OCI-LY7 (cell line): ENCODE data around the gene LDLRAD4.

ENCODE experiments used
- EZH2phosphoT487 ChIP-seq: fragments of 200-600 bp; sonication (generic); IDR thresholded peaks from 2 replicates; pipeline ENCODE4 v1.6.1; 2018; ENCODE audit warnings: low read depth, borderline replicate concordance, mild to moderate bottlenecking, mixed run types, antibody characterized with exemption, low read length, moderate library complexity, mixed read lengths
- TF ChIP-seq, protein P1 (sequence below): fragments of 200-600 bp; sonication (generic); conservative IDR thresholded peaks from 2 replicates; pipeline ENCODE4 v1.5.1; 2014; ENCODE audit warnings: mild to moderate bottlenecking, antibody characterized with exemption, low read length, moderate library complexity, mixed read lengths

DNA sequence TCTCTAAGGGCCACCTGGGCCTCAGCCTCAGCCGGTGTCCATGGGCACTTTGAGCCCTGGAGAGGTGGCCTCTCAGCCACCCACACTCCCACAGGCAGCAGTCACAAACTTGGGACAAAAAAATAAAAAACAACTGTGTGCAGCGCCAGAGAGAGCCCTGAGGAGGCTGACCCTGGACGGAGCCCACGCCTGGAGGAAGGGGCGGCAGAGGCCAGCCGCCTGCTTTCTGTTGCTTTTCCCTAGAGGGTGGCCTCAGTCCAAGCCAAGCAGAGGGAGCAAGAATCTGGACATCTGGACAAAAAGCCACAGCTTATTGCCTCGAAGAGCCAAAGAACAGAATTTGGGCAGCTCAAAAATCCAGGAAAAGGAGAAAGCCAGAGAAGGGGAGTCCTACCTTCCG lies 43.3 kb upstream of the LDLRAD4 start:
- TF ChIP-seq, protein P1, sequence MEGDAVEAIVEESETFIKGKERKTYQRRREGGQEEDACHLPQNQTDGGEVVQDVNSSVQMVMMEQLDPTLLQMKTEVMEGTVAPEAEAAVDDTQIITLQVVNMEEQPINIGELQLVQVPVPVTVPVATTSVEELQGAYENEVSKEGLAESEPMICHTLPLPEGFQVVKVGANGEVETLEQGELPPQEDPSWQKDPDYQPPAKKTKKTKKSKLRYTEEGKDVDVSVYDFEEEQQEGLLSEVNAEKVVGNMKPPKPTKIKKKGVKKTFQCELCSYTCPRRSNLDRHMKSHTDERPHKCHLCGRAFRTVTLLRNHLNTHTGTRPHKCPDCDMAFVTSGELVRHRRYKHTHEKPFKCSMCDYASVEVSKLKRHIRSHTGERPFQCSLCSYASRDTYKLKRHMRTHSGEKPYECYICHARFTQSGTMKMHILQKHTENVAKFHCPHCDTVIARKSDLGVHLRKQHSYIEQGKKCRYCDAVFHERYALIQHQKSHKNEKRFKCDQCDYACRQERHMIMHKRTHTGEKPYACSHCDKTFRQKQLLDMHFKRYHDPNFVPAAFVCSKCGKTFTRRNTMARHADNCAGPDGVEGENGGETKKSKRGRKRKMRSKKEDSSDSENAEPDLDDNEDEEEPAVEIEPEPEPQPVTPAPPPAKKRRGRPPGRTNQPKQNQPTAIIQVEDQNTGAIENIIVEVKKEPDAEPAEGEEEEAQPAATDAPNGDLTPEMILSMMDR = no peak
- TF ChIP-seq EZH2phosphoT487 = no peak
